ENCODE data around the gene DLG5.

The DLG5 gene, protein sequence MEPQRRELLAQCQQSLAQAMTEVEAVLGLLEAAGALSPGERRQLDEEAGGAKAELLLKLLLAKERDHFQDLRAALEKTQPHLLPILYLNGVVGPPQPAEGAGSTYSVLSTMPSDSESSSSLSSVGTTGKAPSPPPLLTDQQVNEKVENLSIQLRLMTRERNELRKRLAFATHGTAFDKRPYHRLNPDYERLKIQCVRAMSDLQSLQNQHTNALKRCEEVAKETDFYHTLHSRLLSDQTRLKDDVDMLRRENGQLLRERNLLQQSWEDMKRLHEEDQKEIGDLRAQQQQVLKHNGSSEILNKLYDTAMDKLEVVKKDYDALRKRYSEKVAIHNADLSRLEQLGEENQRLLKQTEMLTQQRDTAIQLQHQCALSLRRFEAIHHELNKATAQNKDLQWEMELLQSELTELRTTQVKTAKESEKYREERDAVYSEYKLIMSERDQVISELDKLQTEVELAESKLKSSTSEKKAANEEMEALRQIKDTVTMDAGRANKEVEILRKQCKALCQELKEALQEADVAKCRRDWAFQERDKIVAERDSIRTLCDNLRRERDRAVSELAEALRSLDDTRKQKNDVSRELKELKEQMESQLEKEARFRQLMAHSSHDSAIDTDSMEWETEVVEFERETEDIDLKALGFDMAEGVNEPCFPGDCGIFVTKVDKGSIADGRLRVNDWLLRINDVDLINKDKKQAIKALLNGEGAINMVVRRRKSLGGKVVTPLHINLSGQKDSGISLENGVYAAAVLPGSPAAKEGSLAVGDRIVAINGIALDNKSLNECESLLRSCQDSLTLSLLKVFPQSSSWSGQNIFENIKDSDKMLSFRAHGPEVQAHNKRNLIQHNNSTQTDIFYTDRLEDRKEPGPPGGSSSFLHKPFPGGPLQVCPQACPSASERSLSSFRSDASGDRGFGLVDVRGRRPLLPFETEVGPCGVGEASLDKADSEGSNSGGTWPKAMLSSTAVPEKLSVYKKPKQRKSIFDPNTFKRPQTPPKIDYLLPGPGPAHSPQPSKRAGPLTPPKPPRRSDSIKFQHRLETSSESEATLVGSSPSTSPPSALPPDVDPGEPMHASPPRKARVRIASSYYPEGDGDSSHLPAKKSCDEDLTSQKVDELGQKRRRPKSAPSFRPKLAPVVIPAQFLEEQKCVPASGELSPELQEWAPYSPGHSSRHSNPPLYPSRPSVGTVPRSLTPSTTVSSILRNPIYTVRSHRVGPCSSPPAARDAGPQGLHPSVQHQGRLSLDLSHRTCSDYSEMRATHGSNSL (N-terminal part only)
- total RNA-seq, result 23.1 to 52.3 reads per million in 2 donors

DNA sequence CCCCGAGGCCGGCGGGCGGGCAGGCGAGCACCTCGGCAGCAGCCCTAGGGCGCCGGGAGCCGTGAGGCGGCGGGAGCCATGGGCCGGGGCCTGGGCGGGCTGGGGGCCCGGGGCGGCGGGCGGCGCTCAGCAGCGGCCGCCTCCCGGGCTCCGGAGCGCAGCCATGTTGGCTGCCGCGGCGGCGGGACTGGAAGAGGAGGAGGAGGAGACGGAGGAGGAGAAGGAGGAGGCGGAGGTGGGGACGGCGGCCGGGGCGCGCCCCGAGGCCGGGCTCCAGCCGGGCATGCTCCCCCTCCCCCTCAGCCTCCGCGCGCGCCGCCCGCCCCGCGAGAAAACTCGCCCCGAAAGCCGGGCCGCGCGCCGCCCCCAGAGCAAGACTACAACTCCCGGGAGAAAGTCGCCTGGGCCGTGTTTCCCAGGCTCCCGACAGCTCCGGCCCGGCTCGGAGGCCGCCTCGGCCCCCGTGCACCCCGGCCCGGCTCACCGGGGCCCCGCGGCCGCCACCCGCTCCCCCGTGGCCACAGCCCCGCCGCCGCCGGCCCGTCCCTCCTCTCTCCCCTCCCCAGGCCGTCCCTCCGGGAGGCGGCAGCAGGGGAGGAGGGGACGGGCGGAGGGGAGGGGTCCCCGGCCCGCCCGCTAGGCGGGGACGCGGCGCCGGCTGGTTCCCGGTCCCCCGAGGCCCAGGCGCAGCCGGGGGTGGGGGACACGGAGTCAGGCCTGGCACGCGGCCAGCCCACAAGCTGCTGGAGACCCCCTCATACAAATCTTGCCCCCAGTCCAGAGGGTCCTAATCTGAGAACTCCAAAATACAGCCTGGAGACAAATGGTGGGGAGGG is at the start of gene DLG5:
Gene DLG5 (minus strand): TSS at position 190 of the 836 bp plus-strand sequence. CDS start 235 bp downstream, outside the sequence.
- DNase-seq, result peak; percentile 36

DNA sequence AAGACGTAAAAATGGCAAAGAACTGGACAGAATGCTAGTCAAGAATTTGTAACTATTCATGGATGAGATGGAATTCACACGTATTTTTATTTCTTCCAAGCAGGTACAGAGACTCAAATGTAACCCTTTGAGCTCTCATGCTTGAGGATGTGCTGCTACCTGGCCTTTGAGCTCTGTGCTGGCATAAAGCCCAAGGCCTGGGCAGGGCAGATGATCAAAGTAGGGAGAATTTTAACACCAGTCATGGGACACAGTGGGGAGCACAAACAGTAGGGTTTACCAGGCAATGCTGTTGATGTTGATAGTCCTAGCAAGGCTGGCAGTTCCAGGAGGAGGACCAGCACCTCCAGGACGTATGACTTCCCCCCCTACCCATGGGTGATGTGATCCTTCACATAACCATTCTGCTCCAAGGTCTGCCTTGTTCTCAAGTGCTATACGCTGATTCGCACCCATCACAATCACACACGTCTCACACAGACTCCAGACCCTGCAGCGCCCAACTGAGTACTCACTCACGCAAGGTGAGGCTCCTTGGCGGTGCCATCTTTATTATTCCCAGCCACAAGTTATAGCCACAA is 48.6 kb upstream of the DLG5 start:
- DNase-seq, result no peak

DNA sequence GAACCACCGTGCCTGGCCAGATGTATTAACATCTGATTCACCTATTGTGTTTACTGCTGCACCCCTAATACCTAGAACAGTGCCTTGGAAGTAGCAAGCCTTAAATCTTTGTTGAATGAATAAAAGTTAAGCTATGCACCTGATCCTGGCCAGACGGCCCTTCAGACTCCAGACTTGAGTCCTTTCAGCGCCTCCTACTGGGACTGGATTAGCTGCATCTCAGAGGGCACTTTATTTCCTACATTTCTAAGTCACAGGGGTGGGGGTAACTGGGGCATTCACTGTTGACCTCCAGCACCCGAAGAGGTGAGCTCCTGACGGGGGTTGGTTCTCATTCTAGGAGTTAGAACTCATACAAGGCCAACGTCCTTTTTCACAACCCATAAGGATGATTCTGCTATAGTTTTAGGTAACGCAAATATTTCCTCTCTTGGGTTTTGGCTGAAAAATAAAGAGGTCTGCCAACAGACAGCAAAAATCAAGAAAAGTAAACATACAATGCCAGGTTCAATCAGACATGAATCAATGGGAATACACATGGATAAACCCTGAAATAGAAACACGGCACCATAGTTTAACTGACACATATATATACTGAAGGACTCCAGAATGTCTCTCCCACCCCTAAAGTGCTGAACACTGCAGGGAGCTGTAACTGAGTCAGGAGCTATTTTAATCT is 48.0 kb upstream of the DLG5 start:
- DNase-seq, result no peak

DNA sequence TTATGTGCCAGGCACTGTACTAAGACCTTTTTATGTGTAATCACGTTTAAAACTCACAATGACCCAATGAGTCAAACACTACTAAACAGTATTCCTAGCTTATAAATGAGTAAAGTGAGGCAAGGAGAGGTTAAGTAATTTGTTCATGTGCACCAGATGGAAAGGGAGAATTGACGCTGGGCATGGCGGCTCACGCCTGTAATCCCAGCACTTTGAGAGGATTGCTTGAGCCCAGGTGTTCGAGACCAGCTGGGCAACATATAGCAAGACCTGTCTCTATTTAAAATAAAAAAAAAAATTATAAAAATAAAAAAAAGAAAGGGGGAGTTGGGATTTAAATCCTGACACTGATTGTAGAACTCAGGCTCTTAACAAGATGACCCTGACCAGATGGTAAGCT is 46.7 kb upstream of the DLG5 start:
- no peak for DNase-seq

DNA sequence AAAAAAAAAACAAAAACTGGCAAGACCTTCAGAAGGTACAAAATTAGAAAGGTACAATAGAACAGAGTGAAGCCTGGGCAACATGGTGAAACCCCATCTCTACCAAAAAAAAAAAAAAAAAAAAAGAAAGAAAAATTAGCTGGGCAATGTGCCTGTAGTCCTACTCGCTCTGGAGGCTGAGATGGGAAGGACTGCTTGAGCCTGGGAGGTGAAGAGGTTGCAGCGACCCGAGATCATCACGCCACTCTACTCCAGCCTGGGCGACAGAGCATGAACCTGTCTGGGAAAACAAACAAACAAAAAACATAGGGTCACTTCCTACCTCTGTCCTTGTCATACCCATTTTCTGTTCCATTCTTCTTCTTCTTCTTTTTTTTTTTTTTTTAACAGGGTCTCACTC is 45.6 kb upstream of the DLG5 start:
- DNase-seq, result no peak

DNA sequence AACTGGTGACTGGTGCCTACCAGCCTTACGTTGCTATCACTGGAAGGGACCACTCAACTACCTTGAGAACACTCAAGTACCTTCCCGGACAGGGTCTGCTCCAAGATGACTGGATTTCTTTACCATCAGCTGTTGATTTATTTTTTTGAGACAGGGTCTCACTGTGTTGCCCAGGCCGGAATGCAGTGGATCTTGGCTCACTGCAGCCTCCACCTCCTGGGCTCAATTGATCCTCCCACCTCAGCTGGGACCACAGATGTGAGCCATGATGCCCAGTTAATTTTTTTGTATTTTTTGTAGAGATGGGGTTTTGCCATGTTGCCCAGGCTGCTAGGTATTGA is 45.2 kb upstream of the DLG5 start:
- DNase-seq, result no peak

DNA sequence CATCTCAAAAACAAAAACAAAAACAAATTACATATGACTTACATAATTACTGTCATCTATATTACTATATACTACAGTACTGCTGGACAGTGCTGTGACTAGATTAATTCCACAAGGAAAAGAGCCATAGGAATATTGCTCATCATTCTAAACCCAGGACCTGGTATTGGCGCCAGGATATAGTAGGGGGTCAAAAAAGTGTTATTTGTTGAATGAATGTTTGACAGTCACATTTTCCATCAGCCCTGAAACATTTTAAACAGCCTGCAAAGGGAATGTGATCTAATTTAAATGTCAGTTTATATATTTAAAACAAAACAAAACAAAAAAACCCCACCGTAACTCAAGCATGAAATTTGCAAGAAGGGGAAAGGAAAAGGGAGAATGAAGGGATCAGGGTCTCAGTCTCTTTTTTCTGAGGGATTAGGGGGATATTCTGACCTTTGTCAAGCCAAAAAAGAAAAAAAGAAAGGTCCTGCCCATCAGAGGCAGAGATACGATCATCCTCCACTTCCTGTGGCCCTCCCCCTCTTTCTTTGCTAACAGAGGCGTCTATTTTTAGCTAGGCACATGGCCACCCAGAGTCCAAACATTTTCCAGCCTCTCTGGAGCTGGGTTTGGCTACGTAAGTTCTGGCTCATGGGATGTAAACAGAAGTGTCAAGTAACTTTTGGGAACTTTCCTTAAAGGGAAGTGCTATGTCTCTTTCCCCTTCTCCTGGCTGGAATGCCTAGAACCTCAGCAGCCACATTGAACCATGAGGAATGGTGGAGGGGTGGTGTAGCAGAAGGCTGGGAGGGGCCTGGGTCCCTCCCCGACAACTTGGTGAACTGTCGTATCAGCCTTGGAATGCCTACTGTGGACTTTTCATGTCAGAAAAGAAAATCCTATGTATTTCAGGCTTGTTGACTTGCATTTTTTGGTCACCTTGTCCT is 44.6 kb upstream of the DLG5 start:
- no peak for DNase-seq

DNA sequence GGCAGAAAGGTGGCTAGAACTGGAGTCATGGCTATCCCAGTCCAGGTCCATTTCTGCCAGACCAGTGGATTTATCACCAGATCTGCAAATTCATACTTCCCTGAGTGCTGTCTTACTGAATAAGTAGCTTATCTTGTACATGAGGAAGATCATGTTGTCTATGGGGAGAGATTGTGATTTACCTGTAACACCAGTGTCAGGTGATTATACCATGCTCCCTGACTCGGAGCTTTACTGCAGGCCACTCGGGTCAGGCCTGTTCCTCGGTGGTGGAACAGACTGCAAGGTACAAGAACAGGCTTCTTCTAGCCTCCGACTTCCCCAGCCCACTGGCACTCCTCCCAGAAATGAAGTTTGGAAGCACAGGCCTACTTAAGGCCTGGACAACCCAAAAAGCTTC is 42.6 kb upstream of the DLG5 start:
- no peak for DNase-seq

DNA sequence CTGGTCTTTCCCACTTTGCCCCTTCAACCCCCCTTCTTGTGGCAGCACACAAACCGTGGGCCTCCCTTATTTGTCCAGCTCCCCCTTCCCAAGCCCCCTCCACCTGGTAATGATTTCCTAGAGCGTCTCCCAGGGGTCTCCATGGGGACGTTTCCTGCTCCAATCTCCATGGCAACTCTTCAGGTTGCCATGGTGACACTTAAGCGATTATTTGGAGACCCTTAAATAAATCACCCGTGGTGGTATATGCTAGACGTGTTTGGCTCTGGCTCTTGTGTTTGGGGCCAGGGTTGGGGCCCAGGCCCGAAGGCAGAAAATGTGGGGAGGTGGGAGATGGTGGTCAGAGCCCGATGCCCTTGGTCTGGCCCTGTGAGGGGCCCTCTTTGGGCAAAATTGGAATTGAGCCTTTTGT is 41.1 kb upstream of the DLG5 start:
- no peak for DNase-seq

DNA sequence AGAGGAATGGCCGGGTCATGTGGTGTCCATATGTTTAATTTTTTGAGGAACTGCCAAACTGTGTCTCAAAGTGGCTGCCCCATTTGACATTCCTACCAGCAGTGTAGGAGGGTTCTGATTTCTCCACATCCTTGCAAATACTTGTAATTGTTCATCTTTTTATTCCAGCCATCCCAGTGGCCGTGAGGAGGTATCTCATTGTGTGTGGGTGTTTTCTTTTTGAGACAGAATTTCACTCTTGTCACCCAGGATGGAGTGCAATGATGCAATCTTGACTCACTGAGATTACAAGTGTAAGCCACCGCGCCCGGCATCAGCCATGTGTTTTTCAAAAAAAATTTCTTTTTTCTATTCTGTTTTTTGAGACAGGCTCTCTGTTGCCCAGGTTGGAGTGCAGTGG is 38.7 kb upstream of the DLG5 start:
- DNase-seq, result no peak

DNA sequence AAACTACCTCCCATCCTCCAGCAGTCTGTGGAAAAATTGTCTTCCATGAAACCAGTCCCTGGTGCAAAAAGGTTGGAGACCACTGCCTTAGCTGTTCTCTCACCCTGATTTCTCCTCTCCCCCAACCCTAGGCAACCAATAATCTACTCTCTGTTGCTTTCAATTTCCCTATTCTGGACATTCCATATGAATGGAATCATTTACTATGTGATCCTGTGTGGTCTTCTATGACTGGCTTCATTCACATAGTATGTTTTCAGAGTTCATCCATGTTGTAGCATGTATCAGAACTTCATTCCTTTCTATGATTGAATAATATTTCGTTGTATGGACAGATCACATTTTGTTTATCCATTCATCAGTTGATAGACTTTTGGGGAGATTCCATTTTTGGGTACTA is 38.3 kb upstream of the DLG5 start:
- DNase-seq, result no peak

DNA sequence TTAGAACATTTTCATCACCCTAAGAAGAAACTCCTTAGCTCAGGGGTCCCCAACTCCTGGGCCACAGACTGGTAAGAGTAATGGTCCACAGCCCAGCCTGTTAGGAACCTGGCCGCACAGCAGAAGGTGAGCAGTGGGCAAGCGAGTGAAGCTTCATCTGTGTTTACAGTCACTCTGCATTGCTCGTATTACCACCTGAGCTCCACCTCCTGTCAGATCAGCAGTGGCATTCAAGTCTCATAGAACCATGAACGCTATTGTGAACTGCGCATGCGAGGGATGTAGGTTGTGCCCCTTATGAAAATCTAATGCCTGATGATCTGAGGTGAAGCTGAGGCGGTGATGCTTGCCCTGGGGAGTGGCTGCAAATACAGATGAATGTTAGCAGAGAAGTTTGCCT is 37.3 kb upstream of the DLG5 start:
- DNase-seq, result no peak

DNA sequence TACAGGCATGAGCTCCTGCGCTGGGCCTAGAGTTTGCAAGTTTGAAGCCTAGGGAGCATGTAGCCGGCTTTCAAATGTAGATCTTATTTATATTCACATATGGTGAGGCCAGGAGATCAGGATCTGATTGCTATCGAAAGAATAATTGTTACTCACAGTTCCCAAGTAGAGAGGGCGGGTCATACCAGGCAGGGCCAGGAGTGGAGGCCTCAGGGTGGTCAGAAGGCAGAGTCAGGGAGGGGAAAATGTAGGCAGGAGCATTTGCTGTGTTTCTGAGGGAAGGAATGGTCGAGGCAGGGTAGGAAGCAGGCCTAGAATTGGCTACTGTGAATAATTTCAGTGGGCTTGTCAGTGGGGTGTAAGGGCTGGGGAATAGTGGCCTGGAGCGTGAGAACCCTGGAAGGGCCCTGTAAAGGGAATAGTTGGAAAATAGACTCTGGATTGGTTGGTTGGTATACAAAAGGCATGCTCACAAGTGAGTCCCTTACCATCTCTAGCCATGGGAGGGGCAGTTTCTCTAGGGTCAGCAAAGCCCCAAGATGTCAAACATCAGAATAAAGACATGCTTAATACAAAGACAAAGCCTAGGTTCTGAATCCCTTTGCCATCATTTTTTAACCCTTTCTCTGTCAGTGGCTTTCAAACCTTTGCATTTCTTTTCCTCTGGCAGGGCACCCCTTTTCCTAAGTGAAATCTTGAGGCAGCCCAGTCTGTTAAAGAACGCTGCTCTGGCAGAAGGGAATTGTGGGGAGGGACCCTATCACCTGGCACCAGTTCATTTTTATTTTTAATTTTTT is 36.0 kb upstream of the DLG5 start:
- no peak for DNase-seq

DNA sequence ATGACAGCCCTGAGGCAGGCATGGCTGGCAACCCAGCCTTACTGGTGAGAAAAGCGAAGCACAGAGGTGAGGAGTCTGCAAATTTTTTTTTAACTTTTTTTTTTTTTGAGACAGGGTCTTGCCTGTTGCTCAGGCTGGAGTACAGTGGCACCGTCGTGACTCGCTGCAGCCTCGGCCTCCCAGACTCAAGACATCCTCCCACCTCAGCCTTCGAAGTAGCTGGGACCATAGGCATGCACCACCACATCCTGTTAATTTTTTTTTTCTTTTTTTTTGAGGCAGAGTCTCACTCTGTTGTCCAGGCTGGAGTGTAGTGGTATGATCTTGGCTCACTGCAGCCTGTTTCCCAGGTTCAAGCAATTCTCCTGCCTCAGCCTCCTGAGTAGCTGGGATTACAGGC is 35.1 kb upstream of the DLG5 start:
- no peak for DNase-seq

DNA sequence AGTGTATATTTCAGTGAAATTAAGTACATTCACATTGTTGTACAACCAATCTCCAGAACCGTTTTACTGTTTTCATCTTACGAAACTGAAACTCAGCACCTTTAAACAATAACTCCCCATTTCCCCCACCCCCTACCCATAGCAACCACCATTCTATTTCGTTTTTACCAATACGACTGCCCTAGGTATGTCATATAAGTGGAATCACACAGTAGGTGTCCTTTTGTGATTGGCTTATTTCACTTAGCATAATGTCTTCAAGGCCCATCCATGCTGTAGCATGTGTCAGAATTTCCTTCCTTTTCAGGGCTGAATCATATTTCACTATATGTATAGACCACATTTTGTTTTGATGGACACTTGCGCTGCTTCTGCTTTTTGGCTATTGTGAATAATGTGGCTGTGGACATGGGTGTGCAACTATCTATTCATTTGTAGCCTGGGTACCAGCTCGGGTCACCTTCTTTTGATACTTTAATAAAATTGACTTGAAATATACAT is 34.3 kb upstream of the DLG5 start:
- DNase-seq, result no peak

DNA sequence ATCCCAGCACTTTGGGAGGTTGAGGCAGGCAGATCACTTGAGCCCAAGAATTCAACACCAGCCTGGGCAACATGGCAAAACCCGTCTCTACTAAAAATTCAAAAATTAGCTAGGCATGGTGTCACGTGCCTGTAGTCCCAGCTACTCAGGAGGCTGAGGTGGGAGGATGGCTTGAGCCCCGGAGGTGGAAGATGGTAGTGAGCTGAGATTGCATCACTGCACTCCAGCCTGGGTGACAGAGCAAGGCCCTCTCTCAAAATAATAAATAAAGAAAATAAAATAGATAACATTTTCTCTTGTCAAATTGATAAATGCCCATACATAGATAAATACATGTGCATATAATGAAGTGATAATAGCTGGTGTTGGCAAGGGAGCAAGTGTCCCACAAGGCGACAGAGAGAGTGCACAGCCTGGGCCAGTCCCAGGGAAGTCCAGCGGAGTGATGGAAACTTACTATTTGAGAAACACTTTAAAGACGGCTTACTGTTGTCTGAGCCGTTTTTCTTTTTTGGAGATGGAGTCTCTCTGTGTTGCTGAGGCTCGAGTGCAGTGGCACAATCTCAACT is 33.4 kb upstream of the DLG5 start:
- DNase-seq, result no peak

DNA sequence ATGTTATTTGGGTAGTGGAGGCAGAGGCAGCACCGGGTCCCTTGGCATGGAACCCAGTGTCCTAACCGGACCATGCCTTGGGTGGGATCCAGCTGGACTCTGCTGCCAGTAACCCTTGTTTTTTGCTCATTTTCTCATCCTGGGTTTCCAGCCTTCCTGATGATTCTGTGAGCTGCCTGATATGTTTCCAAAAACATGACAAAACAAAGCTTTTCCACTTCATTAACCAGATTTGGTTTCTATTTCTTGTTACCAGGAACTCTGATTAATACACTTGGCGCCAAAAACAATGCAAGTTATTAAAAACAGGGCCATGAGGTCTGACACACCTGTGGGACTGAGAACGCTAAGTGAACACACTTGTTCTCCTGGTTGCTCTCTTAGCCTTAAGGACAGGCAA is 32.8 kb upstream of the DLG5 start:
- no peak for DNase-seq

DNA sequence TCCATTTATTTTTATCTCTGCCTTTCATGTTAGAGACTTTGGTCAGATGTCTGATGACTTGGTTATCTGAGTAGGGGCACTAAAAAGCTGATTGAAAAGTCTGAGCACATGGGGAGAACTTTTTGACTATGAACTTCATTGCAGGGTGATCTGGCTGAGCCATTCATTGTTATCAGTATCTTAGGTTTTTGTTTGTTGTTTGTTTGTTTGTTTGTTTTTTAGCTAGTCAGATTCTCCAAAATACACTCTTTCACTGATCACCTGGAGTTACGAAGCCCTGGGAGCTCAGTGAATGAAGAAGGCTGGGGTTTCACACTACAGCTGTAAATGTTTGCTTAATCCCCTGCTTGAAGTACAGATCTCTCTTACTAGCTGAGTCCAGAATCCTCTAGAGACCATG is 28.6 kb upstream of the DLG5 start:
- no peak for DNase-seq

DNA sequence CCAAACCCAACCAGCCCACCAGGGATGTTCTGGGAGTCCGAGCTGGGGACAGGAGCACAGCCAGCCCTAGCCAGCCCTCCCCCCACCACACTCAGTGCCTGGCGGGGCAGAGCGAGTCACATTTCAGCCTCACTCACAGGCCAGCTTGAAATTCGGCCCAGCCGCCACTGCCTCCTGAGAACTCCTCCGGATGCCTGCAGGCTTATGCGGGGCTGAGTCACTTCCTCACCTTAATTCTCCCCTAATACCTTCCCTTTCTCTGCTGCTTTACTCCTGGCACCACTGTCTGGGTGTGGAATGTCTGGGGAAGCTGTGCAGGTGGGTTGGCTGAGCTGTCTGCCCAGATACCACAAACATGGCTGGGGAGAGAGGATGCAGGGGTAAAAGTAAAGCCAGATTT is 22.6 kb upstream of the DLG5 start:
- DNase-seq, result no peak

Data from activated gamma-delta T cell (primary cell).